Endodermal cell (in vitro differentiated cells): ENCODE measurements around the gene CEMP1. TPM values are rescaled to one million over a fixed set of nuclear protein-coding genes. Genes with fewer than 3 reads are reported as not detected.

Experiments
- DNase-seq: peaks from one replicate; pipeline ENCODE4 v3.0.0-alpha.2; 2017
- H3K27ac ChIP-seq: 2 replicates; pipeline ENCODE4 v1.5.1; 2013; ENCODE audit warnings: mild to moderate bottlenecking, low read depth, low read length, moderate library complexity
- H3K27me3 ChIP-seq: 2 replicates; pipeline ENCODE4 v1.6.1; 2013; ENCODE audit warnings: mild to moderate bottlenecking, low read length, moderate library complexity; ENCODE audit not compliant: insufficient read depth, control insufficient read depth, poor library complexity, severe bottlenecking
- H3K36me3 ChIP-seq: 2 replicates; pipeline ENCODE4 v1.7.0; 2013; ENCODE audit warnings: mild to moderate bottlenecking, low read length, moderate library complexity; ENCODE audit not compliant: control insufficient read depth, insufficient read depth
- H3K4me1 ChIP-seq: one replicate; pipeline ENCODE4 v1.7.0; 2013; ENCODE audit warnings: low read length; ENCODE audit not compliant: control insufficient read depth, insufficient read depth
- H3K4me3 ChIP-seq: 2 replicates; pipeline ENCODE4 v1.5.1; 2013; ENCODE audit warnings: mild to moderate bottlenecking, low read length, moderate library complexity
- H3K9ac ChIP-seq: 2 replicates; pipeline ENCODE4 v1.6.1; 2013; ENCODE audit warnings: mild to moderate bottlenecking, low read length, moderate library complexity; ENCODE audit not compliant: poor library complexity, severe bottlenecking; ENCODE audit errors: extremely low read depth
- H3K9me3 ChIP-seq: 2 replicates; pipeline ENCODE4 v1.6.1; 2013; ENCODE audit warnings: mild to moderate bottlenecking, low read length, moderate library complexity; ENCODE audit not compliant: control insufficient read depth
- H3K27ac Mint-ChIP-seq: 2 replicates; pipeline ENCODE4 v1.8.0; 2020; ENCODE audit warnings: mixed read lengths
- H3K27me3 Mint-ChIP-seq: 2 replicates; pipeline ENCODE4 v1.8.0; 2021; ENCODE audit warnings: mild to moderate bottlenecking, mixed read lengths; ENCODE audit not compliant: insufficient read depth
- H3K36me3 Mint-ChIP-seq: 2 replicates; pipeline ENCODE4 v1.8.0; 2020; ENCODE audit warnings: low read depth, mixed read lengths
- H3K4me1 Mint-ChIP-seq: 2 replicates; pipeline ENCODE4 v1.8.0; 2020; ENCODE audit warnings: mixed read lengths
- H3K4me3 Mint-ChIP-seq: 2 replicates; pipeline ENCODE4 v1.8.0; 2020; ENCODE audit warnings: mild to moderate bottlenecking, moderate library complexity, mixed read lengths
- H3K9me3 Mint-ChIP-seq: 2 replicates; pipeline ENCODE4 v1.8.0; 2020; ENCODE audit warnings: mild to moderate bottlenecking, mixed read lengths
- WGBS, 2 experiments: methylation state at CpG; one replicate each; pipeline versions ENCODE4 v1.1.5 to v1.1.7; 2013; ENCODE audit warnings: missing lambda C conversion rate in 2 of 2, mixed read lengths in 1 of 2; ENCODE audit not compliant: insufficient coverage in 1 of 2, insufficient read length in 1 of 2; 5-methylcytosine and 5-hydroxymethylcytosine counted together
- total RNA-seq, 2 donors: library from RNA; stranded (reverse); fragmentation: NEBNext Ultra II Directional in 1 of 2; extraction: Animal tissue kit (Norgen Biotek cat#: 25700) in 1 of 2; gene quantifications; 2 replicates in 1 of 2; 3 replicates in 1 of 2; pipeline ENCODE4 v1.2.1, GENCODE V29; 2021
- TF ChIP-seq, protein P1 (sequence below): fragments of 200-600 bp; sonication (generic); conservative IDR thresholded peaks from 2 replicates; pipeline ENCODE4 v1.5.0; 2021; ENCODE audit warnings: antibody characterized with exemption, mild to moderate bottlenecking

Gene CEMP1
- total RNA-seq, 2 donors from 2014 or later = 0.24 TPM; not detected in 1

DNA sequence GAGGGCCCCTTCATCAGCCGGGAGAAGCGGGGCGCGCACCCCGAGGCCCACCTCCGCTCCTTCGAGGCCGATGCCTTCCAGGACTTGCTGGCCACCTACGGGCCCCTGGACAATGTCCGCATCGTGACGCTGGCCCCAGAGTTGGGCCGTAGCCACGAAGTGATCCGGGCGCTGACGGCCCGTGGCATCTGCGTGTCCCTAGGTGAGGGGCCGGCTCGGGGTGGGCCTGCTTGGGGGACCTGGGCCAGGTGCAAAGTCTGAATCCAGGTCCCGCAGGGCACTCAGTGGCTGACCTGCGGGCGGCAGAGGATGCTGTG, 3.5 kb downstream of the CEMP1 start:
- TF ChIP-seq, protein P1, sequence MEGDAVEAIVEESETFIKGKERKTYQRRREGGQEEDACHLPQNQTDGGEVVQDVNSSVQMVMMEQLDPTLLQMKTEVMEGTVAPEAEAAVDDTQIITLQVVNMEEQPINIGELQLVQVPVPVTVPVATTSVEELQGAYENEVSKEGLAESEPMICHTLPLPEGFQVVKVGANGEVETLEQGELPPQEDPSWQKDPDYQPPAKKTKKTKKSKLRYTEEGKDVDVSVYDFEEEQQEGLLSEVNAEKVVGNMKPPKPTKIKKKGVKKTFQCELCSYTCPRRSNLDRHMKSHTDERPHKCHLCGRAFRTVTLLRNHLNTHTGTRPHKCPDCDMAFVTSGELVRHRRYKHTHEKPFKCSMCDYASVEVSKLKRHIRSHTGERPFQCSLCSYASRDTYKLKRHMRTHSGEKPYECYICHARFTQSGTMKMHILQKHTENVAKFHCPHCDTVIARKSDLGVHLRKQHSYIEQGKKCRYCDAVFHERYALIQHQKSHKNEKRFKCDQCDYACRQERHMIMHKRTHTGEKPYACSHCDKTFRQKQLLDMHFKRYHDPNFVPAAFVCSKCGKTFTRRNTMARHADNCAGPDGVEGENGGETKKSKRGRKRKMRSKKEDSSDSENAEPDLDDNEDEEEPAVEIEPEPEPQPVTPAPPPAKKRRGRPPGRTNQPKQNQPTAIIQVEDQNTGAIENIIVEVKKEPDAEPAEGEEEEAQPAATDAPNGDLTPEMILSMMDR = no peak

GRCh38 chr16:2527071-2527783, 4.0 kb downstream of the CEMP1 start:
- Histone ChIP-seq H3K4me1 (peaks cover 2% of the 10 kb centered on the region), H3K4me3 (no peak overlapping the region), H3K27ac (no peak overlapping the region), H3K9me3 (no peaks in the 10 kb centered on the region), H3K9ac (no peak overlapping the region), H3K36me3 (peaks cover 58% of the 10 kb centered on the region), H3K27me3 (no peaks in the 10 kb centered on the region)
- Mint-ChIP-seq H3K4me3 (no peak overlapping the region), H3K4me1 (peaks cover 8% of the 10 kb centered on the region), H3K27me3 (no peaks in the 10 kb centered on the region), H3K27ac (no peak overlapping the region), H3K36me3 (peaks cover 33% of the 10 kb centered on the region), H3K9me3 (no peaks in the 10 kb centered on the region)
- TF ChIP-seq, protein P1 = no peak
- no peak for DNase-seq
- 97% methylated on average over 12 of the region's 12 CpGs; no CpG with 5 or more reads in 1 of the 2 experiments for WGBS, 2 experiments

More for the DNA sequence above, 3.5 kb downstream of the CEMP1 start:
- Mint-ChIP-seq H3K27ac (no peak overlapping the region), H3K4me3 (no peak overlapping the region), H3K27me3 (peaks cover 1% of the 10 kb centered on the region), H3K36me3 (peaks cover 33% of the 10 kb centered on the region), H3K9me3 (no peaks in the 10 kb centered on the region), H3K4me1 (peaks cover 8% of the 10 kb centered on the region)
- H3K27ac ChIP-seq = no peak overlapping the region
- no peaks in the 10 kb centered on the region for H3K27me3 ChIP-seq
- no peak overlapping the region for H3K4me3 ChIP-seq
- no peak overlapping the region for H3K9ac ChIP-seq
- no peaks in the 10 kb centered on the region for H3K9me3 ChIP-seq
- 95 to 100% methylated on average over 5 to 24 of the region's 24 CpGs for WGBS, 2 experiments
- peaks cover 2% of the 10 kb centered on the region for H3K4me1 ChIP-seq
- no peak for DNase-seq
- peaks cover 57% of the 10 kb centered on the region for H3K36me3 ChIP-seq

GRCh38 chr16:2526135-2526534, 5.1 kb downstream of the CEMP1 start:
- TF ChIP-seq, protein P1 = no peak
- Mint-ChIP-seq H3K9me3 (no peaks in the 10 kb centered on the region), H3K4me3 (no peak overlapping the region), H3K27ac (no peak overlapping the region), H3K4me1 (peaks cover 11% of the 10 kb centered on the region), H3K36me3 (peaks cover 36% of the 10 kb centered on the region), H3K27me3 (no peaks in the 10 kb centered on the region)
- no peak for DNase-seq
- H3K4me3 ChIP-seq = no peak overlapping the region
- no peaks in the 10 kb centered on the region for H3K9me3 ChIP-seq
- peaks cover 61% of the 10 kb centered on the region for H3K36me3 ChIP-seq
- no peak overlapping the region for H3K9ac ChIP-seq
- no peaks in the 10 kb centered on the region for H3K27me3 ChIP-seq
- H3K4me1 ChIP-seq = peaks cover 4% of the 10 kb centered on the region
- 92 to 93% methylated on average over 4 to 8 of the region's 8 CpGs for WGBS, 2 experiments
- no peak overlapping the region for H3K27ac ChIP-seq
